ENCODE data around the gene CNTN4. TPM values are rescaled to one million over a fixed set of nuclear protein-coding genes. Genes with fewer than 3 reads are reported as not detected.
"Not testable (repeated sequence)": the region's sequence is repeated elsewhere in the genome, so short reads cannot be mapped to it uniquely, and the experiment has no call there.

Gene CNTN4
- total RNA-seq, 1 experiment from 2014 or later: 1.6 TPM

GRCh38 chr3:2992534-2992933, 893.9 kb downstream of the CNTN4 start:
- H2BK12ac ChIP-seq (ENCODE audit: insufficient read length, low read depth, low read length): no peak overlapping the region
- H3K23ac ChIP-seq (ENCODE audit: insufficient read length, low read depth, low read length): no peak overlapping the region
- H3K56ac ChIP-seq (ENCODE audit: insufficient read length, low read depth, low read length): no peak overlapping the region
- Mint-ChIP-seq H3K27ac (no peak overlapping the region), H3K36me3 (ENCODE audit: insufficient read depth in 1 of 3, low read depth in 3 of 3) (no peaks in the 10 kb centered on the region), H3K4me1 (peaks cover 11 to 16% of the 10 kb centered on the region in 2 experiments; a peak in 3 of 4 replicates), H3K27me3 (ENCODE audit: low read depth) (peaks cover 2% of the 10 kb centered on the region; the same call in 1 of the 2 replicates), H3K4me3 (no peak overlapping the region), H3K9me3 (no peaks in the 10 kb centered on the region)
- H3K27ac ChIP-seq (ENCODE audit: insufficient read length, low read depth, low read length): no peak overlapping the region
- no peak overlapping the region for H4K8ac ChIP-seq (replicated peaks; ENCODE audit: insufficient read length, low read depth, low read length)
- H3T11ph ChIP-seq (ENCODE audit: low read length): no peak overlapping the region
- no peak overlapping the region for H2BK120ac ChIP-seq (ENCODE audit: low read depth, low read length, poor library complexity, severe bottlenecking)
- H3K79me2 ChIP-seq (ENCODE audit: insufficient read depth, low read length): no peaks in the 10 kb centered on the region
- H2BK15ac ChIP-seq (ENCODE audit: low read depth, low read length): no peak overlapping the region
- H2AFZ ChIP-seq (ENCODE audit: low read length): no peak overlapping the region
- no peak overlapping the region for H3K14ac ChIP-seq (ENCODE audit: insufficient read depth, low read length)
- H4K20me1 ChIP-seq (ENCODE audit: control insufficient read depth, insufficient read depth, insufficient read length): no peaks in the 10 kb centered on the region
- no peak for DNase-seq
- H3K9me3 ChIP-seq (ENCODE audit: control insufficient read depth, low read depth, low read length): no peaks in the 10 kb centered on the region
- no peak overlapping the region for H2BK5ac ChIP-seq (ENCODE audit: insufficient read length, low read length)
- no peak overlapping the region for H4K91ac ChIP-seq (ENCODE audit: insufficient read length, low read depth, low read length)
- no peak overlapping the region for H3K4ac ChIP-seq (ENCODE audit: low read depth, low read length)
- no peak overlapping the region for H3K4me2 ChIP-seq (ENCODE audit: insufficient read depth, insufficient read length, low read length)
- H3K18ac ChIP-seq (ENCODE audit: insufficient read length, low read depth, low read length): no peak overlapping the region
- H3K27me3 ChIP-seq (ENCODE audit: insufficient read depth, low read length): no peaks in the 10 kb centered on the region
- TF ChIP-seq, protein P1, sequence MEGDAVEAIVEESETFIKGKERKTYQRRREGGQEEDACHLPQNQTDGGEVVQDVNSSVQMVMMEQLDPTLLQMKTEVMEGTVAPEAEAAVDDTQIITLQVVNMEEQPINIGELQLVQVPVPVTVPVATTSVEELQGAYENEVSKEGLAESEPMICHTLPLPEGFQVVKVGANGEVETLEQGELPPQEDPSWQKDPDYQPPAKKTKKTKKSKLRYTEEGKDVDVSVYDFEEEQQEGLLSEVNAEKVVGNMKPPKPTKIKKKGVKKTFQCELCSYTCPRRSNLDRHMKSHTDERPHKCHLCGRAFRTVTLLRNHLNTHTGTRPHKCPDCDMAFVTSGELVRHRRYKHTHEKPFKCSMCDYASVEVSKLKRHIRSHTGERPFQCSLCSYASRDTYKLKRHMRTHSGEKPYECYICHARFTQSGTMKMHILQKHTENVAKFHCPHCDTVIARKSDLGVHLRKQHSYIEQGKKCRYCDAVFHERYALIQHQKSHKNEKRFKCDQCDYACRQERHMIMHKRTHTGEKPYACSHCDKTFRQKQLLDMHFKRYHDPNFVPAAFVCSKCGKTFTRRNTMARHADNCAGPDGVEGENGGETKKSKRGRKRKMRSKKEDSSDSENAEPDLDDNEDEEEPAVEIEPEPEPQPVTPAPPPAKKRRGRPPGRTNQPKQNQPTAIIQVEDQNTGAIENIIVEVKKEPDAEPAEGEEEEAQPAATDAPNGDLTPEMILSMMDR (conservative IDR thresholded peaks at IDR 0.05): no peak
- no CpG with 5 or more reads among the region's 2 CpGs for WGBS (ENCODE audit: extremely low coverage, insufficient read length, low lambda C conversion rate)
- H2BK20ac ChIP-seq (ENCODE audit: low read depth, low read length, poor library complexity, severe bottlenecking): no peak overlapping the region
- H2AK5ac ChIP-seq (ENCODE audit: insufficient read length, low read length): no peak overlapping the region
- H3K4me1 ChIP-seq (ENCODE audit: insufficient read depth, low read length): no peaks in the 10 kb centered on the region; the same call in 1 of the 2 replicates
- H3K79me1 ChIP-seq (ENCODE audit: insufficient read depth, low read depth, low read length, poor library complexity, severe bottlenecking): no peaks in the 10 kb centered on the region
- no peak overlapping the region for H3K9ac ChIP-seq (ENCODE audit: extremely low read depth, insufficient read length, low read length)
- no peaks in the 10 kb centered on the region for H3K23me2 ChIP-seq (ENCODE audit: insufficient read length, low read depth, low read length, poor library complexity, severe bottlenecking)
- no peak overlapping the region for H4K5ac ChIP-seq (ENCODE audit: insufficient read length, low read depth, low read length)

DNA sequence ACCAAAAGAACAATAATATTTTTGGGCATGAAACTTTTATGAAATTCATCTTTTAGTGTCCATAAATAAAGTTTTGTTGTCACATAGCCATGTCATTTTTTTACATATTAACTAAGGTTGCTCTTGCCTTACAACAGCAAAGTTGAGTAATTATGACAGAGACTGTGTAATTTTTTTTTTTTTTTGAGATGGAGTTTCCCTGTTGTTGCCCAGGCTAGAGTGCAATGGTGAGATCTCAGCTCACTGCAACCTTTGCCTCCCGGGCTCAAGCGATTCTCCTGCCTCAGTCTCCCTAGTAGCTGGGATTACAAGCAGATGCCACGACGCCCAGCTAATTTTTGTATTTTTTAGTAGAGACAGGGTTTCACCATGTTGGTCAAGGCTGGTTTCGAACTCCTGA, 894.5 kb downstream of the CNTN4 start:
- H4K91ac ChIP-seq (ENCODE audit: insufficient read length, low read depth, low read length); H3K27me3 Mint-ChIP-seq (ENCODE audit: low read depth); DNase-seq; H3K18ac ChIP-seq (ENCODE audit: insufficient read length, low read depth, low read length); H3K9me3 Mint-ChIP-seq; H4K8ac ChIP-seq (replicated peaks; ENCODE audit: insufficient read length, low read depth, low read length); H4K20me1 ChIP-seq (ENCODE audit: control insufficient read depth, insufficient read depth, insufficient read length); H2AFZ ChIP-seq (ENCODE audit: low read length); H3K9me3 ChIP-seq (ENCODE audit: control insufficient read depth, low read depth, low read length); H2BK20ac ChIP-seq (ENCODE audit: low read depth, low read length, poor library complexity, severe bottlenecking); H4K5ac ChIP-seq (ENCODE audit: insufficient read length, low read depth, low read length); H3T11ph ChIP-seq (ENCODE audit: low read length); H3K27ac ChIP-seq (ENCODE audit: insufficient read length, low read depth, low read length); H2BK120ac ChIP-seq (ENCODE audit: low read depth, low read length, poor library complexity, severe bottlenecking); H2BK5ac ChIP-seq (ENCODE audit: insufficient read length, low read length); H3K4me3 Mint-ChIP-seq; H3K27ac Mint-ChIP-seq; H3K23ac ChIP-seq (ENCODE audit: insufficient read length, low read depth, low read length); H2AK5ac ChIP-seq (ENCODE audit: insufficient read length, low read length); H2BK12ac ChIP-seq (ENCODE audit: insufficient read length, low read depth, low read length); H3K79me1 ChIP-seq (ENCODE audit: insufficient read depth, low read depth, low read length, poor library complexity, severe bottlenecking); H3K27me3 ChIP-seq (ENCODE audit: insufficient read depth, low read length); H3K4me2 ChIP-seq (ENCODE audit: insufficient read depth, insufficient read length, low read length); H2BK15ac ChIP-seq (ENCODE audit: low read depth, low read length); H3K56ac ChIP-seq (ENCODE audit: insufficient read length, low read depth, low read length); H3K36me3 Mint-ChIP-seq (ENCODE audit: insufficient read depth in 1 of 3, low read depth in 3 of 3); H3K4ac ChIP-seq (ENCODE audit: low read depth, low read length); H3K14ac ChIP-seq (ENCODE audit: insufficient read depth, low read length); H3K23me2 ChIP-seq (ENCODE audit: insufficient read length, low read depth, low read length, poor library complexity, severe bottlenecking); H3K9ac ChIP-seq (ENCODE audit: extremely low read depth, insufficient read length, low read length); H3K79me2 ChIP-seq (ENCODE audit: insufficient read depth, low read length); H3K4me1 ChIP-seq (ENCODE audit: insufficient read depth, low read length): not testable (repeated sequence)
- H3K4me1 Mint-ChIP-seq: peaks cover 11 to 17% of the 10 kb centered on the region in 2 experiments; a peak in 3 of 4 replicates
- WGBS (ENCODE audit: extremely low coverage, insufficient read length, low lambda C conversion rate): no CpG with 5 or more reads among the region's 5 CpGs

Measured in H9 (cell line).